Activated gamma-delta T cell treated with Interleukin-2 at 50 U/mL for 16 hours (primary cell): Measurements from ENCODE around the gene C19orf18.
A peak's percentile ranks its signal among the peaks of the same experiment; 100 is the strongest.

Experiments
- DNase-seq: peaks from one replicate; pipeline ENCODE4 v3.0.0-alpha.2; 2020

The C19orf18 gene

DNA sequence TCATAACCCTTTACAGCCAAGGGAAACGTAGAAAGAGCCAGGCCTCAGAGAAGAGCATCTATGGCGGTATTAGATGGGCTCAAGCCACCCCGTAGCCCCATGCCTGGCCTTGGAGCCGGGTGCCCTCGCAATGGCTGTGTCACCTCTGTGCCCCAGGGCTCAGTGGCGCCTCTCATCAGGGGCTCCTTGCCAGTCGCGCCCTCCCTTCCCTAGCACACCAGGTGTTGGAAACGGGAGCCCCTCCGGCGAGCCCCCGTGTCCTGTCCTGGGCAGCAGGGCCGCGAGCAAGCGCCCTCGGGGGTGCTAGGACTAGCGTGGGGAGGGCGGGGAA, 27.3 kb downstream of the C19orf18 start:
- no peak for DNase-seq

DNA sequence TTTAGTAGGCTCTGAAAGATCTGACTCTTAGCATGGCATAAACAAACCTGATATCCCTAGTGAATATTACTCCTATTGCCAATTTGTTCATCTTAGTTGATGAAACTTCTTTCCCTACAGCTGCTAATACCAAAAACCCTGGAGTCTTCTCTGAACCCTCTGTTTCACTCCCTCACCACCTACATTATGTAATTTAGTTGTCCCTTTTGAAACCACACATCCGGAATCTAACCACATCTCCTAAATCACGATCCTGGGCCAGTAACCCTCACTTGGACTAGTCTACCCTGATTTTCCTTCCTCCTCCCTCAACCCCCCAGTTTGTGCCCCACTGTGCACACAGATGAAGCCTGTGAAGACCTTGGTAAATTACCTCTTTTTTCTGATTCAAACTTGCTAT, 28.0 kb downstream of the C19orf18 start:
- no peak for DNase-seq

DNA sequence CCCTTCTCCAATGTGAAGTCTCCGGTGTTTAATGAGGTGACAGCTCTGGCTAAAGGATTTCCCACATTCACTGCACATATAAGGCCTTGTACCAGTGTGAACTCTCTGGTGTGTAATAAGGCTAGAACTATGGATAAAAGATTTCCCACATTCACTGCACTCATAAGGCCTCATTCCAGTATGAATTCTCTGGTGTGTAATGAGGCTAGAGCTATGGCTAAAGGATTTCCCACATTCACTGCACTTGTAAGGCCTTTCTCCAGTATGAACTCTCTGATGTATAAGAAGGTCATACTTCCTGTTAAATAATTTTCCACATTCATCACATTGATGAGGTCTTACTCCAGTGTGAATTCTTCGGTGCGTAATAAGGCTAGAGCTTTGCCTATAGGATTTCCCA, 32.7 kb downstream of the C19orf18 start:
- no peak for DNase-seq

DNA sequence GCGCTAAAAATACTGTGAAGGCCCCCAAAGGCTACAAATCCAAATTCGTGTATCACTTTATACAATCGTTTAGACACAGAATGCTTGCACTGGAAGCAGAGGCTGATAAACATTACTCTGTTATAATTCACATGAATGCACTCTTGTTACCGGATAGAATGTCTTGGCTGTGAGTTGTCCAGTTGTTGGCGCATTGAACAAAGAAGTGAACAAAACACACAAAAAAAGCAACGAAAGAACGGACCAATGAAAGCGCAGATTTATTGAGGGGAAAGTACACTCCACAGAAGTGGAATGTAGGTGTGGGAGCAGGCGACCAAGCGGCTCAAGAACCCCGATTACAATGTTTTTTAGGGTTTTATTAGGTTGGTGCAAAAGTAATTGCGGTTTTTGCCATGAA, 38.6 kb downstream of the C19orf18 start:
- no peak for DNase-seq

DNA sequence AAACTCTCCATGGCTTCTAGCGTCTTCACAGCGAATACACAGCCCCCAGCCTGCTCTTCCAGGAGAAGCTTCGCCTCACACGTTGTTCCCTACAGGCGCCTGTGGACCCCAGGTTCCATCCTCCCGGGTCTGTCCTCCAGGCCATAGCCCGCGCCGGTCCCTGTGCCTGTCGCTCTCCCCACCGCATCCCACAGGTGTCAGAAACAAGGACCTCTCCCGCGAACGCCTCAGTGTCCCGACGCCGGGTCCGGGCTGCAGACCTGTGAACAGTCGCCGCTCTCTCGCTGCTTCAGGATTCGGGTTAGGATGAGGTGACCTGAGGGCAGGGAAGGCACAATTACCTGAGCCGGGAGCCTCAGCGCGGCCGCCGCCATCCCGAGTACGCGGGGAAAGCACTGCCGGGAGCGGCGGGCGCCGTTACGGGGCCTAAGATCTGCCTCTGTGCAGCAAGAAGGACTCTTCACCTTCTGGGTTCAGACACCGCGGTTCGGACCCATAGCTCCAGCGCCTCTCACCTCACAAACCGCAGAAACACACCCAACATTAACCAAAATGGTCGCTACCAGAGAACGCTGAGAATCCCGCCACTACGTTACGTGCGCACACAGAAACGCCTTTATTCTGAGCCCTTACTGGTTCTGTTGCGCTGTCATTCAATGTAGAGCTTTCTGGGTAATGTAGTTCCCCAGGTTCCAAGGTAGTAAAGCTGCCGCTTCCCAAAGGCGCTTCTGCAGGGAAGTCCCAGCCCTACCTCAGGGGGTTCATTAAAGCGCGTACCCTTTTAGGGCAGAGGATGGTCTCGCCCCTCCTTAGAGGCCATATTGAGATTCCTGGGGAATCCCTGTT, 39.3 kb downstream of the C19orf18 start, which contains the start of gene ZNF418:
Gene ZNF418, minus strand, starts transcription at position 583 of the 846 bp plus-strand sequence. CDS start 1,580 bp downstream, outside the sequence.
- DNase-seq, result peak; percentile 25

DNA sequence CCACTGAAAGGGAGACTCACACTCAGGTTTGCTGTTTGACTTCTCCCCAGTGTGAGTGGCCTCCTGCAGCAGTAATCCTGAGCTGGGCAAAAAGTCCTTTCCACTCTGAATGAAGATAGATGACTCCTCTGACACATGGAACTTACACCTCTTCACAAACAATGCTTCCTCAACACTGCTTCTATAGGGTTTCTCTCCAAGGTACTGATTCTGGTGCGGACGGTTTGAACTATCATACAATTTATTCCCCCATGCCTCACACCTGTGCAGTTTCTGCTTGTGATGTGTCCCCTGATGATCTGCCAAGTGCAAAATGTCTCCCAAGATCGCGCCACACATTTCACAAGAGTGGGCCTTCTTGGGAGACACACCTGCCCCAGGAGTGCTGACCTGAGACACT, 46.7 kb downstream of the C19orf18 start:
- no peak for DNase-seq

DNA sequence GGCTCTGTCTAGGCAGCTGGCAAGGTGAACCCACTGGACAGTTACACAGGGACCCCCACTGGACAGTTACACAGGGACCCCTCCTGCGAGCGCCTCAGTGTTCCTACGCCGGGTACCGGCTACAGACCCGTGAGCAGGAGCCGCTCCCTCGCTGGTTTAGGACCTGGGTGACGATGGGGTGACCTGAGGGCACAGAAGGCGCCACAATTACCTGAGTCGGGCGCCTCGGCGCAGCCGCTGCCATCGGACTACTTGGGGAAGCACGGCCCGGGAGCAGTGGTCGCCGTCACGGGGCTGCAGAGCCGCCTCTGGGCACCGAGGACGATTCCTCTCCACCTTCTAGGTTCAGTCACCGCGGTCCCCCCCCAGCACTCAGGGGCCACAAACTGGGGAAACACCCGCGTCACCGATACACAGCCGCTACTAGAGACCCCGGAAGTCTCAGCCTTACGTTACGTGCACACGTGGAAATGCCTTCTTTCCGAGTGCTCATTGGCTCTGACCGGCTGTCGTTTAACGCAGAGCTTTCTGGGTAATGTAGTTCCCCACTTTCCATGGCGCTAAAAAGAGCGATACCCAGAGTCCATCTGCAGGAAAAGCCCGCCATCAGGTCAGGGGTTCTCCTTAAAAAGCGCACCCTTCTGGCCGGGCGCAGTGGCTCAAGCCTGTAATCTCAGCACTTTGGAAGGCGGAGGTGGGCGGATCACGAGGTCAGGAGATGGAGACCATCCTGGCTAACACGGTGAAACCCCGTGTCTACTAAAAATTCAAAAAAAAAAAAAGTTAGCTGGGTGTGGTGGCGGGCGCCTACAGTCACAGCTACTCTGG, 58.0 kb downstream of the C19orf18 start, which contains the start of gene ZNF417:
Gene ZNF417, minus strand, starts transcription at position 425 of the 828 bp plus-strand sequence. Its CDS starts 181 bp downstream, at position 244.
- peak; percentile 82 for DNase-seq

DNA sequence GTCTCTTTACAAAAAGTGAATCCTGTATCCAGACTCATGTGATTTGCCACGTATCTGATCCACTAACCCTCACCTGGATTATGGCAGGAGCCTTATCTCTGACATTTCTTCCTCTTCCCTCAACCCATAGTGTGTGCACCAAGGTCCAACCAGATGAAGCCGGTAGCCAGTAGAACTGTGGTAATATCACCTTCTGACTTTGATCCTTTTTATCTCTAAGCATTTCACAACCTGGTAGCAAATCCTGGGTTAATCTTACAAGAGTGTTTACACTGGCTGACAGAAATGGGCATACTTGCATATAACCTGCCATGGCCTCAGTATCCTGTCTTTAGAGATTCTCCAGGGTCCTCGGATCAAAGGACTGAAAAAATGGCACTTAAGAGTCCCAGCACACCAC, 59.8 kb downstream of the C19orf18 start:
- DNase-seq, result no peak
